Measurements from ENCODE around the gene TMBIM6.

TMBIM6 gene

DNA sequence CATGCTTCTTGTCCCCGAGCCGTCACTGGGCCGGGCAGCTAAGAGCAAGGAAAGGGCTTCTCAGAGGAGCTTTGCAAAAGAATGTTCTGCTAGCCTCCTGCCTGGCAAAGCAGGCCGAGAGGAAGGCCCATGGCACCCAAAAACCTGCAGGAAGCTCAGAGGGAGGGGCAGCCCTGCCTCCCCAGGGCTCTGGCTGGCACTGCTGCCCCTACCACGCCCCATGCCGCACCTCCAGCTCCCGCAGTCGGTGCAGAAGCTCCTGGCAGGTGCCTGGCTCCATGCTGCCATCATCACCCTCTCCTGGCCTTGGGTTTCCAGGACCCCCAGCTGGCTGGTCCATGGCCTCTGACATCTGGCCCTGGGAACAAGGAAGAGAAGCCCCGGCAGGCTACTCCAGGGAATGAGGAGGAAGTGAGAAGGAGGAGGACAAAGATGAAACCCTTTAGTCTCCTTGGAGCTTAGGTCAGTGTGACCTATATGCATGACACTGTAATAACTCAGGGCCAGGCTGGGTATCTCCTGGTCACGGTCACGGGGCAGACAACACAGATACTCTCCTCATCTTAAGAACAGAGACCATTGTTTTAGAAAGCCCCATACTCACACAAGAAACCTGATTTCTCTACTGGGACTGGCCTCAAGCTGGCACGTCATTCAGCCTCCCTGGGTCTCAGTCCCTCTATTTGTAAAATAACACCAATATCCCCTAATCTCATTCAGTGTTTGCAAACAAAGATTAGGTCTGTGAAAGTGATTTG, 62.5 kb downstream of the TMBIM6 start:
- Mint-ChIP-seq H3K9me3 (no peaks in the 10 kb centered on the region), H3K4me1 (ENCODE audit: low read depth) (no peaks in the 10 kb centered on the region), H3K27me3 (ENCODE audit: low read depth) (no peaks in the 10 kb centered on the region), H3K27ac (no peak overlapping the region), H3K36me3 (ENCODE audit: low read depth) (no peaks in the 10 kb centered on the region), H3K4me3 (no peak overlapping the region)
- DNase-seq (ENCODE audit: low spot score): no peak

DNA sequence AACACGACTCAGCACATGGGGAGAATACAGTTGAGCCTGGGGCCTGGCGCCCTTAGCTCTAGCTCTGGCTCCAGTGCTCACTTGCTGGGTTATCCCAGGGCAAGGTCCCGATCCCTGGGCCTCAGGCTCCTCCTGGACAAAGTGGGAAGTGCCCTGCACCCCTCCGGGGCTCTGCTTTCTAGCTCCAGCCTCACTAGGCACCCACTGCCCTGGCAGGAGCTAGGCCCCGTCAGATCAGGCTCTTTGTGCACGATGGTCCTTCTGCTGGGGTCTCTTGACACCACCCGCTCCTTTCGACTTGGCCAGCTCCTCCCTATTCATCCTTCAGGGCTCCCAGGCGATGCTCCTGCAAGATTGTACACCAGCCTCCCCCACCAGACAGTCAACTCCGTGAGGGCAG, 63.5 kb downstream of the TMBIM6 start:
- Mint-ChIP-seq H3K9me3 (no peaks in the 10 kb centered on the region), H3K27ac (no peak overlapping the region), H3K4me1 (ENCODE audit: low read depth) (no peaks in the 10 kb centered on the region), H3K36me3 (ENCODE audit: low read depth) (no peaks in the 10 kb centered on the region), H3K4me3 (no peak overlapping the region), H3K27me3 (ENCODE audit: low read depth) (no peaks in the 10 kb centered on the region)
- DNase-seq (ENCODE audit: low spot score): no peak

DNA sequence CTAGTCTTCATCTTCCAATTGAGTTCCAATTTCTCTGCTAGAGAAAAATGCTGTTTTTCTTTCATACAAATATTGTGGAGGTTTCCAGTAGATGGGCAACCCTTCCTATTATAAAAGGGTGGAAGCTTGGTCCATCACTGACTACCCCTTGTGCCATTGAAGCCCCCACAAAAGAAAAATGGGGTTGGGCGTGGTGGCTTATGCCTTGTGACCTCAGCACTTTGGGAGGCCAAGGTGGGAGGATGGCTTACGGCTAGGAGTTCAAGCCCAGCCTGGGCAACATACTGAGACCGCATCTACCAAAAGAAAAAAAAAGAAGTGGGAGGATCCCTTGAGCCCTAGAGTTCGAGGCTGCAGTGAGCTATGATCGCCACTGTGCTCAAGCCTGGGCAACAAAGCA, 64.1 kb downstream of the TMBIM6 start:
- no peaks in the 10 kb centered on the region for H3K4me1 Mint-ChIP-seq (ENCODE audit: low read depth)

DNA sequence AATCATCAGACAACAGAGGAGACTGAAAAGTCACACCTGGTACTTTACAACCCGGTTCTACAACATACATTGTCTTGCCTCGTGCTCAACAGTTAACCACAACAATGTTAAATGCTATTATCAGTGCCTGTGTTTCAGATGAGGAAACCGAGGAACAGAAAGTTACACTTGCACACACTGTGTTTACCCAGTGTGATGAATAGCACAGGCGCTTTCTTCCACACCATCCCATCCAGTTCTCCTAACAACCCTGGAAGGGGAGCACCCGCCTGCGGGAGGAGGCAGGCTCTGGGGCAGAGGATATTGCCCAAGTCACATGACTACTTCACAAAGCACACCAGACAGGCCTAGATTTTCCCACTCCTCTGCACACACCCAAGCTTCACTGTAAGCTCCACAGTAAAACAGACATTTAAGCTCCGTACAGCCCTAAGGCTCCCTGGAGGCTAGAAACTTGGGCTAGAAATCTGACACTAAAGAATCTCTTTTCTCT, 65.0 kb downstream of the TMBIM6 start:
- Mint-ChIP-seq H3K27me3 (ENCODE audit: low read depth) (no peaks in the 10 kb centered on the region), H3K9me3 (no peaks in the 10 kb centered on the region), H3K4me3 (no peak overlapping the region), H3K36me3 (ENCODE audit: low read depth) (no peaks in the 10 kb centered on the region), H3K27ac (no peak overlapping the region), H3K4me1 (ENCODE audit: low read depth) (no peaks in the 10 kb centered on the region)
- DNase-seq (ENCODE audit: low spot score): no peak

More for the DNA sequence above, 64.1 kb downstream of the TMBIM6 start:
- Mint-ChIP-seq H3K36me3 (ENCODE audit: low read depth) (no peaks in the 10 kb centered on the region), H3K4me3 (no peak overlapping the region), H3K27ac (no peak overlapping the region), H3K27me3 (ENCODE audit: low read depth) (no peaks in the 10 kb centered on the region), H3K9me3 (no peaks in the 10 kb centered on the region)
- no peak for DNase-seq (ENCODE audit: low spot score)

DNA sequence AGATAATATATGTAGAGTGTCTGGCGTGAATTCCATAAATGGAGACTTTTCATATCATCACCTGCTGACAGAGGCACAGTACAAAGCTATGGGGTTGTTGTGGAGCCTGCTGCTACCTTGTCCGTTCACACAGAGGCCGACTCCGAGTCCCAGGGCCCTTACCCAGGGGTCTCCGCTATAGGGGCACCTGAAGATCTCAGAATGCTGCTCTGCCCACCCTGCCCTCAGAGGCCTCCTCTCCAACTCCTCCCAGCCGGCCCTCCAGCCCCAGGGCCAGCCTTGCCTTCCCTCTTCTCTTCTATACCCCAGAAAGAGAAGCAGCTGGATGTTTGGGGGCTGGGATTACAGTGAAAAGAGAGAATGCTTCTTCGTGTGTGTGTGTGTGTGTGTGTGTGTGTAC, 65.5 kb downstream of the TMBIM6 start:
- Mint-ChIP-seq H3K4me1 (ENCODE audit: low read depth) (peaks cover 2% of the 10 kb centered on the region), H3K27me3 (ENCODE audit: low read depth) (no peaks in the 10 kb centered on the region), H3K27ac (no peak overlapping the region), H3K36me3 (ENCODE audit: low read depth) (no peaks in the 10 kb centered on the region), H3K9me3 (no peaks in the 10 kb centered on the region), H3K4me3 (no peak overlapping the region)
- DNase-seq (ENCODE audit: low spot score): no peak

DNA sequence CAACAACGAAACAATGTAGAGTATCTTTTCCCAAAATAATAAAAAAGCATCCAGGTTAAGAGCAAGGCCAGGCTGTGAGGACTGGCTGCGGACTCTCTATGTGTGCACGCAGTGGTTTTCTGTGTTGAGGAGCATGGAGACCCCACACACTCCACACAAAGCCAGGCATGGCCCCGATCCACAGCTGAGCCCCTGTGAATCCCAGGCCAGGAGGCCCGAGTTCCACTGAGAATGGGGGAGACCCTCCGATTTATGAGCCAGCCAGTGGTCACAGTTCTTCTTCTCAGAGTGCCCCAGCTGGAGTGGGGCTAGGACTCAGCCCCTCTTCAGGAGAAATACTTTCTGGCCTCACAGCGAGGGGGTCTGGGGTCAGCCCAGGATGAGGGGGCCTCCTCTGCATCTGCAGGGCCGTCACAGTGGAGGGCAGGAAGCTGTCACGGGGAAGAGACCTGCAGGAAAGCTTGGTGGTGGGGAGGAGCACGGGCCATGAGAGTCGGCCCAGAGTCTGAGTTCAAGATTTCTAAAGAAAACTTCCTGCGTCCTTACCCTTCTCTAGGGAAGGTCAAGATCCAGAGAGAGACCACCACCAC, 66.7 kb downstream of the TMBIM6 start:
- H3K36me3 Mint-ChIP-seq (ENCODE audit: low read depth): no peaks in the 10 kb centered on the region
- no peaks in the 10 kb centered on the region for H3K9me3 Mint-ChIP-seq
- no peak for DNase-seq (ENCODE audit: low spot score)
- no peaks in the 10 kb centered on the region for H3K27me3 Mint-ChIP-seq (ENCODE audit: low read depth)
- no peak overlapping the region for H3K27ac Mint-ChIP-seq
- no peak overlapping the region for H3K4me3 Mint-ChIP-seq
- H3K4me1 Mint-ChIP-seq (ENCODE audit: low read depth): peaks cover 4% of the 10 kb centered on the region

DNA sequence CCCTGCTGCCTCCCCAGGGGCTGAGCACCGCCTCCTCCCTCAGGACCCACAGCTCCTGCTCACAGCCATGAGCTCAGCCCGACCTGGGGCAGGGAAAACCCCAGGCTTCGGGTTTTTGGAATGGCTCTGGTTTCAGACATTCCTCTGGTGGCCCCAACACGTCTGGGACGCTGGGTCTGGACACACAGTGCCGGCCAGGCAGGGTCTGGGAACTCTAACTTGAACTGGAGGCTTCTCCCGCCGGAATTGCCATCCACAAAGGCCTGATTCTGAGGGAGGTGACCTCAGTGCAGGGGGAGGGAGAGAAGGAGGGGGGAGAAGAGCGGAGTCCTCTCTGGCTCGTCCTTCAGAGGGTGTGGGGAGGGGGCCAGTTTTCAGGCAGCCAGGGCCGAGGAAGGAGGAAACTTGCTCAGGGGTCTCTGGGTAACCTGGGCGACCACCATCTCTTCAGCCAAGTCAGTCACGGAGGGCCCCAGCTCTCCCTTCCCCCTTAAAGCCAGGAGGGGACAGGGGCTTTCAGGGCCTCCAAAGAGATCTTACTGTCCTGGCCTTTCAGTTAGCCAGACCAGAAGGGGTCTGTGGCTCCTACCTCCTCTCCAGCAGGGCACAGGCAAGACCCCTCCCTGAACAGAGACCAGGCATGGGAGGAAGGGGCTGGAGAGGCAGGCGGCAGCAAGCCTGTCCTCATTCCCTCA, 67.5 kb downstream of the TMBIM6 start:
- DNase-seq (ENCODE audit: low spot score): no peak
- H3K4me1 Mint-ChIP-seq (ENCODE audit: low read depth): peaks cover 4% of the 10 kb centered on the region
- no peak overlapping the region for H3K27ac Mint-ChIP-seq

DNA sequence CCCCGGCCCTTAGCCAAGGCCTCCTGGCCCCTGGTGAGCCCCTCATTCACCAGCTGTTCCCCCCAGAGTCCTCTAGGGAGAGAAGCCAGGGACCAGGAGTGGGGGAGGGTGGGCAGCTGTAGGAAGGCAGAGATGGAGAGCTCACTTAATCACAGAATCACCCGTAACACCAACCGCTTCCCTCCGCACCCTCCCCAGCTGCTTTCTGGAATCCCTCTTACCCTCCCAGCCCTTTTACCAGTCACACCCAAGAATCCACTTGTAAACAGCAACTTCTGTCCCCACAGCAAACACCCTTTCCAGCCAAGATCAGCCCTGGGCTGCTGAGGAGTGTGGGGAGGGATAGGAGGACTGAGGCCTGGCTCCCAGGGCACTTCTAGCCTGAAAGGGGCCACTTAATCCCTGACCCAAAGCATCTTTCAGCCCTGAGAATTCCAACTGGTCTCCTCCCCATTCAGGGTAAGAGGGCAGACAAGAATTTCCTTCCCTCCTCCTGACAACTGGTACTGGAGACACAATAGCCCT, 68.1 kb downstream of the TMBIM6 start:
- DNase-seq (ENCODE audit: low spot score): no peak
- no peaks in the 10 kb centered on the region for H3K27me3 Mint-ChIP-seq (ENCODE audit: low read depth)
- H3K4me3 Mint-ChIP-seq: no peak overlapping the region
- H3K9me3 Mint-ChIP-seq: no peaks in the 10 kb centered on the region
- peaks cover 4% of the 10 kb centered on the region for H3K4me1 Mint-ChIP-seq (ENCODE audit: low read depth)
- H3K27ac Mint-ChIP-seq: no peak overlapping the region
- no peaks in the 10 kb centered on the region for H3K36me3 Mint-ChIP-seq (ENCODE audit: low read depth)

More for the DNA sequence above, 67.5 kb downstream of the TMBIM6 start:
- Mint-ChIP-seq H3K9me3 (no peaks in the 10 kb centered on the region), H3K4me3 (no peak overlapping the region), H3K36me3 (ENCODE audit: low read depth) (no peaks in the 10 kb centered on the region), H3K27me3 (ENCODE audit: low read depth) (no peaks in the 10 kb centered on the region)

DNA sequence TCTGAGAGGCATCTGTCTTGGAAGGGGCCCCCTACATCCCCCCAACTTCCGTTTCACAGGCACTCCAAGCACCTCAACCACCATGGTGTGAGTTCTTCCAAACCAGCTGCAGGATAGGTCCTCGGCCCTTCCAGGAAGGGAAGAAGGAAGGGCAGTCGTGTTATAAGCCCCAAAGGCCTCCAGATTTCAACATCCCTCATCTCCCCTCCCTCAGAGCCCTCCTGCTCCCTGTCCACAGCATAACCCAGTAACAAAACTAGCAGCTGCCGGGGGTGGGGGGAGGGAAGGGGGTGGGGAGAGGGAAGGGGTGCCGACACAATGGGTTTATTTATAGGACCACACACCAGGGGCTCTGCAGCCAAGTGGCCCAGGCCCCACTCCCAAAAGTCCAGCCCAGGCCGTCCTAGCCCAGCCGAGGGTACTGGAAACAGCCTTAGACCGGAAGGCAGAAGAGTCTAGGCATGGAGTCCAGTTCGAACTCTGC, 68.6 kb downstream of the TMBIM6 start:
- Mint-ChIP-seq H3K27me3 (ENCODE audit: low read depth) (no peaks in the 10 kb centered on the region), H3K27ac (no peak overlapping the region), H3K4me1 (ENCODE audit: low read depth) (peaks cover 4% of the 10 kb centered on the region), H3K4me3 (no peak overlapping the region), H3K36me3 (ENCODE audit: low read depth) (no peaks in the 10 kb centered on the region), H3K9me3 (no peaks in the 10 kb centered on the region)
- DNase-seq (ENCODE audit: low spot score): no peak

DNA sequence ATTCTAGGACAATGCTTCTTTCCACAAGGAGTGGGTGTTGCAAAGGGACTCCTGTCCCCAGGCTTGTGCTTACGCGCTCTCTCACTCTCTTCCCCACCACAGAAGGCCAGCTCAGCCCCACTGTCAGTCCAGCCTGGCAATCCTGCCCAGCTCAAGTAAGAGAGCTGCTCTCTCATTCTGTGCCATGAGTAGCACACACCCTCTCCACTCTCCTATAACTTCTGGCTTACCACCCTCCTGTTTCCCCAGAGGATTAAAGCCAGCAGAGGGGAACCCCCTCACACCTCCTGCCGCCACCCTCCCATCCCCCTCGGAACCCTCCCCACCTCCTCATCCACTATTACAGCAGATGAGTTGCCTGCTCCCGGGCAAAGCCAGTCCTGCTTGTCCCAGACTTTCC, 69.8 kb downstream of the TMBIM6 start:
- DNase-seq (ENCODE audit: low spot score): no peak
- H3K9me3 Mint-ChIP-seq: no peaks in the 10 kb centered on the region
- no peaks in the 10 kb centered on the region for H3K27me3 Mint-ChIP-seq (ENCODE audit: low read depth)
- no peaks in the 10 kb centered on the region for H3K36me3 Mint-ChIP-seq (ENCODE audit: low read depth)
- no peak overlapping the region for H3K27ac Mint-ChIP-seq
- no peak overlapping the region for H3K4me3 Mint-ChIP-seq
- H3K4me1 Mint-ChIP-seq (ENCODE audit: low read depth): peaks cover 4% of the 10 kb centered on the region

DNA sequence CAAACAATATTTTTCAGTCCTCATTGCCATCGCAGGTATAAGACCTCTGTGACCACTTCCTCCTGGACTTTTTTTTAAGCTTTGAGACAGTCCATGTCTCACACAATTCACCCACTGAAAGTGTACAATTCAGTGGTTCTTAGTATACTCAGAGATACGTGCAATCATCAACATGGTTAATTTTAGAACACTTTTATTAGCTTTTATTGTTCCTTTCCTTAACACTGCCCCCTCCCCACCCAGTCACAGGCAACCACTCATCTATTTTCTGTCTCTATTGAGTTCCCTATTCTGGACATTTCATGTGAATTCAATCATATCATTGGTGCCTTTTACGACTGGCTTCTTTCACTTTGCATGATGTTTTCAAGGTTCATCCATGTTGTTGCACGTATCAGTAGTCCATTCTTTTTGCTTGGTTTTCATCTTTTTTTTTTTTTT, 70.6 kb downstream of the TMBIM6 start:
- H3K4me3 Mint-ChIP-seq: no peak overlapping the region
- no peaks in the 10 kb centered on the region for H3K36me3 Mint-ChIP-seq (ENCODE audit: low read depth)
- H3K27me3 Mint-ChIP-seq (ENCODE audit: low read depth): no peaks in the 10 kb centered on the region
- DNase-seq (ENCODE audit: low spot score): no peak
- no peak overlapping the region for H3K27ac Mint-ChIP-seq
- no peaks in the 10 kb centered on the region for H3K9me3 Mint-ChIP-seq
- peaks cover 4% of the 10 kb centered on the region for H3K4me1 Mint-ChIP-seq (ENCODE audit: low read depth)

DNA sequence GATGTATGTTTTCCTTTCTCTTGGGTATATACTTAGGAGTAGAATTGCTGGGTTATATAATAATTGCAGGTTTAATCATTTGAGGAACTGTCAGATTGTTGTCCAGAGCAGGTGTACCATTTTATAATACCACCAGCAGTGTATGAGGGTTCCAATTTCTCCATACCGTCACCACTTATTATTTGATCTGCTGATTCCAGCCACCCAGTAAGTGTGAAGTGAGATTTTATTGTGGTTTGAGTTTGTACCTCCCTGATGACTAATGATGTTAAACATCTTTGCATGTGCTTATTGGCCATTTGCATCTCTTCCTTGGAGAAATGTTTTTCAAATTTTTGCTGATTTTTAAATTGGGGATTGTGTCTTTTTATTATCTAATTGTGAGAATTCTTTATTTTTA, 71.8 kb downstream of the TMBIM6 start:
- Mint-ChIP-seq H3K9me3 (no peaks in the 10 kb centered on the region), H3K36me3 (ENCODE audit: low read depth) (peaks cover 1% of the 10 kb centered on the region), H3K4me3 (no peak overlapping the region), H3K27me3 (ENCODE audit: low read depth) (no peaks in the 10 kb centered on the region), H3K27ac (no peak overlapping the region), H3K4me1 (ENCODE audit: low read depth) (peaks cover 4% of the 10 kb centered on the region)
- DNase-seq (ENCODE audit: low spot score): no peak
